ENCODE data around the gene BEST4.
"Not testable (repeated sequence)": the region's sequence is repeated elsewhere in the genome, so short reads cannot be mapped to it uniquely, and the experiment has no call there.

The BEST4 gene

DNA sequence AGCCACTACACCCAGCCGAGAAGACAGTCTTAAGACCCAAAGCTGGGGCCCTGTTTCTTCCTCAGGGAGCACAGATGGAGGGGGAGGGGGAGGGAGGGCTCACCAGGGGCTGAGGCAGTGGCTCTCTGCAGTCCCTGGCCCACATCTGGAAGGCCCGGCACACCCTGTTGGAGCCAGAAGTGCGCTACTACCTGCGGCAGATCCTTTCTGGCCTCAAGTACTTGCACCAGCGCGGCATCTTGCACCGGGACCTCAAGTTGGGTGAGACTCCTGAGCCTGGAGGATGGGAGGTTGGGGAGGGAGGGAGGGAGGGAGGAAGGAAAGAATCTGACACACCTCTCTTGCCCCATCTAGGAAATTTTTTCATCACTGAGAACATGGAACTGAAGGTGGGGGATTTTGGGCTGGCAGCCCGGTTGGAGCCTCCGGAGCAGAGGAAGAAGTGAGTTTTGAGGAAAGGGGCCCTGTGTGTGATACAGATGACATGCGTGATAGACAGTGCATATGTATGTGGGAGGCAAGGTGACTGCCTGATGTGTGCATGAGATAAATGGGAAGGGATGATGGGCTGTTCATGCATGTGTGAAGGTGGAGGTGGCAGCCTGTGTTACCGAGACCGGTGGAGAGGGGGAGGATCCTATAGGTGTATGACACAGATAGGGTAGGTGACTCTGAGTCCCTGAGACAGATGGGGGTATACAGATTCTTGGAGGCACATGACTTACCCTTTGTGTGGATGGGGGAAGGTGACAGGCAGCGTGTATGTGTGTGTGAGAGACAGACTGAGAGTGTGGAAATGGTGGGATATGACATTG is 13.7 kb upstream of the BEST4 start:
- no peak for DNase-seq (ENCODE audit: low read depth)

DNA sequence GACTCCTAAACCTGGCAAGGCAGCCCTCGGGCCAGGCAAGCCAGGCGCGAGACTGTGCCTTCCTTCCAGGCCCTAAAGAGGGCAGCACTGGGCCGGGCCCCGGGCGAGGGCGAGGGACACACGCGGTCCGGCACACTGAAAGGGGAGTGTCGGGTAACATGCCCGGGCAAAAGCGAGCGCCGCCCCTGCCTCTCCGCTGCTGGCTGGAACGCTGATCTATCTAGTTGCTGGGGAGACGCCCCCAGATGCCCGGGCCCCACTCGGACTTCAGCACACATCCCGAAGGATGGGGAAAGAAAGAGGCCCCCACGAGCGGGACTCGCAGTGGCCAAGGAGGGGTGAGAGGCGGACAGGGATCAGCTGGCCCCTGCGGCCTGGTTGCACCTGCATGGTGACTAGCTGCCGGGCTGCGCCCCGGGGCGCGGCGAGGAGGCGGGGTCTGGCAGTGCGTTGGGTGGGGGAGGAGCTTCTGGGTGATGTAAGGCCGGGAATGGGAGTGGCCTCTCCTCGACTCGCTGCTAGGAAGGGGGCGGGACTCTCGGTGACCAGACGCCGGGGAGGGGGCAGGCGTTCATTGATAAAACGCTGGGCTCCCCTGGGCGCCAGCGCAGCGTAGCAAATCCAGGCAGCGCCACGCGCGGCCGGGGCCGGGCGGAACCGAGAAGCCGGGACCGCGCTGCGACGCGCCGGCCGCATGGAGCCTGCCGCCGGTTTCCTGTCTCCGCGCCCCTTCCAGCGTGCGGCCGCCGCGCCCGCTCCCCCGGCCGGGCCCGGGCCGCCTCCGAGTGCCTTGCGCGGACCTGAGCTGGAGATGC is 12.0 kb upstream of the BEST4 start, which contains the start of gene PLK3:
Gene PLK3, plus strand, starts transcription at position 608 of the 815 bp plus-strand sequence. Its CDS starts 87 bp downstream, at position 695.
- peak; percentile 96 for DNase-seq (ENCODE audit: low read depth)

DNA sequence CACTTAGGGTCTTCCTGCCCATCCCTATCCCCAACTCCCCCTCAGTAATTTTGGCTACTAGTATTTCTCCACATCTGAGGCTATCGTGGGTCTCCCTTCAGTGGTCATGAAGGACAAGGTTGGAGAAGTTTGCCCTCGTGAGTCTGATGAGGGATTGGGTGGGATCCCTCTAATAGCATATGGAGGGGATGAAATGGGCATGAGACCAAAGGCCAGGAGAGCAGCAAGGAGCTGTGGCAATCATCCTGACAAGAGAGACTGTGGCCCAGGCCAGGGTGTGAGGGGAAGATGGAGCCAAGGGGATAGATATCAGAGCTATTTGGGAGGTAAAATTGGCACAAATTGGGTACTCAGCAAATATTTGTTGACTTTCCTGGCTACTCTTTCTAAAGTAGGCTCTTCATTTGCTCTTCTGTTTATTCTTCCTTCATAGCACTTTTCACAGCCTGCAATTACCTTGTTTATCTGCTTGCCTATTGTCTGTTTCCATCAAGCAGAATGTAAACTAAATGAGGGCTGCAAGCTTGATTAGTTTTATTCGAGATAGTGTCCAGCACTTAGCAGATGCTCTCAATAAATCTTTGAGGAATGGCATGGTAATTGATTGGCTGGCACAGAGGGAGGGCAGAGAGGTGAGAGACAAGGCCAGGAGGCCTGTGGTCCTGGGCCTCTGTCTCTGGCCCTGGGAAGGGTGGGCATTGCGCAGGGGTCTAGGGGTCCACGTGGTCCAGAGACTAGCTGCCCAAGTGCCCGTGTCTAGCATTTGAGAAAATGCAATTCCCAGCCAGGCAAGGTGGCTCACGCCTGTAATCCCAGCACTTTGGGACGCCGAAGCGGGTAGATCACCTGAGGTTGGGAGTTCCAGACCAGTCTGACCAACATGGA is 10.8 kb upstream of the BEST4 start:
- DNase-seq (ENCODE audit: low read depth): no peak

DNA sequence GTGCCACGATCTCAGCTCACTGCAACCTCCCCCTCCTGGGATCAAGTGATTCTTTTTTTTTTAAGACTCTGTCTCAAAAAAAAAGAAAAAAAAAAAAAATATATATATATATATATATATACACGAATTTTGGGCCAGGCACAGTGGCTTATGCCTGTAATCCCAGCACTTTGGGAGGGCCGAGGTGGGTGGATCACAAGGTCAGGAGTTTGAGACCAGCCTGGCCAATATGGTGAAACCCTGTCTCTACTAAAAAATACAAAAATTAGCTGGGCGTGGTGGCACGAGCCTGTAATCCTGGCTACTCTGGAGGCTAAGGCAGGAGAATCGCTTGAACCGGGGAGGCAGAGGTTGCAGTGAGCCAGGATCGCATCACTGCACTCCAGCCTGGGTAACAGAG is 9.9 kb upstream of the BEST4 start:
- DNase-seq (ENCODE audit: low read depth): not testable (repeated sequence)

DNA sequence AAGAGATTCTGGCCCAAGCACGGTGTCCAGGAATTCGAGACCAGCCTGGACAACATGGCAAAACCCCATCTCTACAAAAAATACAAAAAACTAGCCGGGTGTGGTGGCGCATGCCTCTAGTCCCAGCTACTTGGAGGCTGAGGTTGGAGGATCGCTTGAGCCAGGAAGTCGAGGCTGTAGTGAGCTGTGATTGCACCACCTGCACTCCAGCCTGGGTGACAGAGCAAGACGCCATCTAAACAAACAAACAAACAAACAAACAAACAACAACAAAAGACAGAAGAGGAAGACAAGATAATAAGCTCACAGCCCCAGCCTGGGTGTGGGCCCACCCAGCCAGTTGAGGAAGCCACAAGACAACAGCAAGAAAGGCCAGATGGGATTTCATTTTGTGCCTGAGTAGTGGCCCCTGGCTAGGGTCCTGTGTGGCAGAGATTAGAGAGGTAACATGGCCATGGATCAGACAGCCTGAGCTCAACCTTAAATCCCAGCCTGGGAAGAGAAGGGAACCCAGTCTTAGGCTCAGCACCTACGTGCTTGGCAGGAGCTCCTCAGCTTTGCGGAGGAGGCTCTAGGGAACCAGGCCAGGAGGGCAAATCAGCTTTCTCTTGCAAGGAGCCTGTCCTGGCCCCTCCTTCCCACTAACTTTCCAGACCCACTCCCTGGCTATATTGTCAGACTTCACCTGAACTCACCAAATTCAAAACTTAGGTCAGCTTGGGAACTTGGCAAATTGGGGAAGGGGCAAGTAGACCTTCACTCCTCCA is 4.9 kb upstream of the BEST4 start:
- no peak for DNase-seq (ENCODE audit: low read depth)

DNA sequence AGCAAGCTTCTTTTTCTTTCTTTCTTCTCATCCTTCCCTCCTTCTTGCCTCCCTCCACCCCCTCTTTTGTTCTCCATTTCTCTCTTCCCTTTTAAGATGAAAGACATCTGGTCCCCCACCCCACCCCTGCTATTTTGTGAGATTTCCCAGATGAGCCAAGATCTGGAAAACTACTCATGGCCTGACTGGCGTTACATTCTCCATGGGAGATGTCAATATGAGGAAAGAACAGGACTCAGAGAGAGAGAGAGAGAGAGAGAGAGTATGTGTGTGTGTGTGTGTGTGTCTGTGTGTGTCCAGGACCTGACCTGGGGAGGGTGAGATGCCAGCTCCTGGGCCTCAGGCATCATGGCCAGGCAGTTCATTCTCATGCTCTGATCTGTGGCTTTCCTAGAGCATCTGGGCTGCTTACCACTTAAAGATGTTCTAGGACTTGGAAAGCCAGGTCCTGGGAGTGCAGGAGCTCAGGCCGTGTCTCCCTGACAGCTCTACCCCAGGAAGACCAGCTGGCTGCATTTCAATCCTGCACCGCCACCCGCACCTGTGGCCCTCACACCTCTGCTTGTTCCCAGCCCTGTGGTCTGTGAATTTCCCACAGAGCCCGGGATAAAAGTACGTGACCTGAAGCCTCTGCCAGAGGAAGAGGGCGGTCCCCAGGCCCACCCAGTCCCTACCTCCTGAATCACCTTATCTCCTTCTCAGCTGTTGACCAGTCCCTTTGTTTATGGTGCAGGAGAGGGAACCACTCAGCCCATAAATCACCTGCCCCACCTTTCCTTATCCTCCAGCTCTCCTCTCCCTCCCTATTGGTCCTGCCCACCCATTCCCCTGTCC is 3.2 kb upstream of the BEST4 start:
- DNase-seq (ENCODE audit: low read depth): no peak

DNA sequence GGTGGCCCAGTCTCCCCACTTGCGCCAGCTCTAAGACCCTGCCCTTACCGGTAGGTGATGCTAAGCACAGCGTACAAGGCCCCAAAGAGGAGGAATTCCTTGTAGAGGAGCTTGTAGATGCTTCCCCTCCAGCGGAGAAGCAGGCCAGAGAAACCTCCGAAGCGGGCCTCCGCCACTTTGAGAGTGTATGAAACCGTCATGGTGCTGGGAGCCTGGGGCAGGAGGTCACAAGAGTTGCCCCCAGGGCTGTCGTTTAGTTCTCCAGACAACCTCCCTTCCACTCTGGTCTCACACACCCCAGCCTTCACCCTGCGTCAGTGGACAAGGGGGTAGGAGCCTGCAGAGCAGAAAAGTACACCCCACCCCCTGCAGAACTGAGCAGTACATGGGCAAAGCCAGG is 464 bp downstream of the BEST4 start:
- no peak for DNase-seq (ENCODE audit: low read depth)

DNA sequence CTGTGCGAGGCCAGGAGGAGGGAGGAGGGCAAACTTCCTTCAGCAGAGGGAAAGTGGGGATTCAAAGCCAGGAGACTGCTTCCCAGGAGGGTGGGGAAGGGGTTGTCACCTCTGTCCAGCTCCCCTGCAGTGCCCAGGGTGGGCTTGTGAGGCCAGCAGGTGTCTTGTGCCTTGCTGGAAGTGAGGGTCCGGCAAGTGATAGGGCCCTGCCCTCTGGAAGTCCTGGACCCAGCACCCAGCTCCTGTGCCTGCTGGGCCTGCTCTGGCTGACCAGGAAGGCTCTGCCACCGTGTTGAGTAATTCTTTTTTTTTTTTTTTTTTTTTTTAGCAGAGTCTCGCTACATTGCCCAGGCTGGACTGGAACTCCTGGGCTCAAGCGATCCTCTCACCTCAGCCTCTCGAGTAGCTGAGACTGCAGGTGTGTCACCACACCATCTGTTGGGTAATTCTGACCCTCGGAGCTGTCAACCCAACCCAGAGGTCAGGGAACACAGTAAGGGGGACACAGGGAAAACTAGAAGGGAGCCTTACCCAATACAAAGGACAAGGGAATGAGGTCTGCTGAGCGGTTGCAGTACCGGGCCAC is 1.0 kb downstream of the BEST4 start:
- no peak for DNase-seq (ENCODE audit: low read depth)

DNA sequence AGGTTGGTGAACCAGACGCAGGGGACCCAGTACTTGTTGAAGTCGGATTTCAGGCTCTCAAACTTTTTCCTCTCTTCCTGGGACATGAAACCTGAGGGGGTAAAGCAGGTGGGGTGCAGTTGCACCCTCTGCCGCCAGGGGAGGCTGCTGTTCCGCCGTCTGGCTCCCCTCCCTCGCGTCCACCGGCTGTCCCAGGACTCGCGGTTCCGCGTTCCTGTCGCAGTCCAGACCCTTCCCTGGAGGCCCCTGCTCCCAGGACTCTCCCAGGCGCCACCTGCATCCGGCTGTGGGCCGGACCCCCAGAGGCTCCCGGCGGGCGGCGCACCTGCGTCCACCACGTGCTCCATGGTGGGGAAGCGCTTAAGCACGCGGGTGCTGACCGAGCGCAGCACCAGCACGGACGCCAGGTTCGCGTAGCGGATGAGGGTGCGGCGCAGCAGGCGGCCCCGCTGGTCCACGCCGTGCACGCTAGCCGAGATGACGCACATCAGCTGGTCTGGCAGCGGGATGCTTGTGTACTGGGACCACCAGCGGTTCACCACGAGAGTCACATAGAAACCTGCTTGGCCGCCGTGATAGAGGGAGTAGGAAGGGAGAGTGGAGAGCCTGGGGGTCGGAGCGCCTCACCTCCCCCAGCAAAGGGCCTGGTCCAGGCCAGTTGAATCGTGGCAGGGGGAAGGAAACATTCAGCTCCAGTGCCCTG is 1.7 kb downstream of the BEST4 start:
- no peak for DNase-seq (ENCODE audit: low read depth)

DNA sequence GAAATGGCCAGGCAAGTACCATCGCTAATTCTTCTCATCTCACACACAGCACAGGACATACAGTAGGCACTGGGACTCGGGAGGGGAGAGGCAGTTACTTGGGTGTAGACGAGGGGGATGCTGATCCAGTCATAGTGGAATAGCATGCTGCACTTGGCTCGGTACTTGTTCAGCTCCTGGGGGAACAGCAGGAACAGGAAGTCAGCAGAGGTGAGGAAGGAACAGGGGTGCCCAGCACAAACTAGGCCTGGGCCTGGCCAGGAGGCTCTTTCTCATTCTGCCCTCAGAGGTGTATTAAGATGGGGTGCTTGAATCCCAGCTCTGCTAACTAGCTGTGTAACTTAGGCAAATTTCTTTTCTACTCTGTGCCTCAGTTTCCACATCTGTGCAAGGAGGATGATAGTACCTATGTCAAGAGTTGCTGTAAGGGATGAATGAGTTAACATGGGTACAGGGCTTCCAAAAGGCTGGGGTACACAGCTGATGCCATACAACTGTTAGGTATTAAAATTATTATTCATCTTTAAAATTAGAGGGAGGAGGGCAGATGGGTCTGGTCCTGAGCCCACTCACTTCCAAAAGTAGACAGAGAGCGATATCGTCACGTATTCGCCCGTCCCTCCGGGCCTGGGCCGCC is 2.4 kb downstream of the BEST4 start:
- DNase-seq (ENCODE audit: low read depth): no peak

DNA sequence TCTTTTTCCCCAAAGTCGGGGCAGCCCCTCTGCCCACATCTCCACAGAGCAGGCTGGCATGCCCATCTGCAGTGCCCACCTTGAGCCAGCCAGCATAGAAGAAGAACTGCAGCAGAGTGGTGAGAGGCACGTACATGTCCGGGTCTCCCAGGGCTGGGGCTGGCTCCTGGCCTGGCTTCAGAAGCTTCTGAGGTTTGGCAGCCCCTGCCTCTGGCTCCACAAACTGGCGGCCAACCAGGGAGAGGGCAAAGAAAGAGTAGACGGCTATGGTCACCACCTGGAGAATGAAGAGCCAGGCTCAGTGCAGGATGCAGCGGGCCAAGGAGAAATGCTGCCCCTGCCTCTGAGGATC is 3.0 kb downstream of the BEST4 start:
- DNase-seq (ENCODE audit: low read depth): no peak

DNA sequence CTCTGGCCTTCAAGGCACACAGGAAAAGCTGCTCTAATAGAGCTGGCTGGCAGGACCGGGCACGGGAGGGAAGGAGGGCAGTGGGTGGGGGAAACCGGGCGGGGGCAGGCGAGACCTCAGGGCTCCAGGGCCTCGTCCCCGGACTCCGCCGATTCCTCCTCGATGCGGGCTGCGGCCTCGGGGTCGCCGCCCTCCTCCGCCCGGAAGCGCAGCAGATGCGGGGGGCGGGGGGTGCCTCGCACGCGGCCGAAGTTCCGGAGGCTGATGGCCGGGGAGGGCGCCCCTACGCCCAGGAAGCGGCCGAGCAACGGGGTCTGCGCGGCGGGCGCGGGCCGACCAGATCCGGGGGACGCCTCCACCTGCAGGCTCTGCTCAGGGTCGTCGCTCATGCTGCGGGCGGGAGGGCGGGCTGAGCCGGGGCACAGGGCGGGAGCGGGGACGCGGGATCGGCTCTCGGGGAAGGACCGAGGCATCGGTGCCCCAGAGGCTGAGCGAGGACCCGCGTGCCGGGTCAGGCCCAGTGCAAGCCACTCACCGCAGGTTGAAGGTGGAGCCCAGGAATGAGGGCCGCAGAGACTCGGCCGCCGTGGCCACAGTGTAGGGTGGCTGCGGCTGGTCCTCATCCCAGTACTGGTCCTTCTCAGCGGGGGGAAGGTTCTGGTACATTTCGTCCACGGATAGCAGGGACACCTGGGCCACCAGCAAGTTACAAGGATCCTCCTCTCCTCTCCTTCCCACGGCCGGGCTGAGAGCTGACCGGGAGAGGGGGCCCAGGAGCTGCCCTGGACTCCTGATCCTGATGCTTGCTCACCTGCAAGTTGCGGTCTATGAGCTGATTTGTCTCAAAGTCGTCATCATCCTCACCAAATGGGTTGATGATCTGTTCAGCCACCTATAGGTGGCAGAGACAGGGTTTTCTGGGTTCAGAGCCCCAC is 3.6 kb downstream of the BEST4 start:
- no peak for DNase-seq (ENCODE audit: low read depth)

DNA sequence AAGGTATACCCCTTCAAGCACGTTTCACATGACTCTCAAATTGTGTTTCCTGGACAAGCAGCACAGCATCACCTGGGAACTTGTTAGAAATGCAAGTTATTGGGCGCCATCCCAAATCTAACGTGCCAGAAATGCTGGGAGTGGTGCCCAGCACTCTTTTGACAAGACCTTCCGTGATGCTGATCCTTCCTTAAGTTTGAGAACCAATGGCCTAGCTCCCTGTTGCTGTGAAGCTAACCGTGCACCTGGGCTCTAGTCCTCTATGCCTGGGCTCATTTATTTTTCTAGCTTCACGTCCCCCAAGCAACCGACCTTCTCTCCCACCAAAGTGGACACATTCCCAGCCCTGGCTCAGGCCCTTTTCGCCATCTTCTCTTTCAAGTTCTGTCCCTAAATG is 4.3 kb downstream of the BEST4 start:
- no peak for DNase-seq (ENCODE audit: low read depth)

DNA sequence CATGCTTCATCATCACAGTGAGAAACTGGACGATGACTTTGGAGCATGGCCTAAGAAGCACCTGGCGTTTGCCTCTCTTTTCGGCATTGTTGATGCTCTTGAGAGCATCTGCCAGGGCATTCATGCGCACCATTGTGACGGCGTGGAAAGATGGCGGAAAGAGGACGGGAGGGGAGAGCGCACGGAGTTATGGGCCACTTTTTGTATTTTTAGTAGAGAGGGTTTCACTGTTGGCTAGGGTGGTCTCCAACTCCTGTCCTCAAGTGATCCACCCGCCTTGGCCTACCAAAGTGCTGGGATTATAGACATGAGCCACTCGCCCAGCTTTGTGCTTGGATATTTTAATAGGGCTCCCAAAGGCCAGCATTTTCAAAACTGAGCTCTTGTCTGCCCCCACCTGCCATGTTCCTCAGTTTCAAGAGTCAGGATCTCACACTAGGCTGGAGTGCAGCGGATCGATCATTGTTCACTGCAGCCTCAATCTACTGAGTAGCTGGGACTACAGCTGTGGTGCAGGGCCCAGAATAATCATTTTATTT is 7.3 kb downstream of the BEST4 start:
- no peak for DNase-seq (ENCODE audit: low read depth)

DNA sequence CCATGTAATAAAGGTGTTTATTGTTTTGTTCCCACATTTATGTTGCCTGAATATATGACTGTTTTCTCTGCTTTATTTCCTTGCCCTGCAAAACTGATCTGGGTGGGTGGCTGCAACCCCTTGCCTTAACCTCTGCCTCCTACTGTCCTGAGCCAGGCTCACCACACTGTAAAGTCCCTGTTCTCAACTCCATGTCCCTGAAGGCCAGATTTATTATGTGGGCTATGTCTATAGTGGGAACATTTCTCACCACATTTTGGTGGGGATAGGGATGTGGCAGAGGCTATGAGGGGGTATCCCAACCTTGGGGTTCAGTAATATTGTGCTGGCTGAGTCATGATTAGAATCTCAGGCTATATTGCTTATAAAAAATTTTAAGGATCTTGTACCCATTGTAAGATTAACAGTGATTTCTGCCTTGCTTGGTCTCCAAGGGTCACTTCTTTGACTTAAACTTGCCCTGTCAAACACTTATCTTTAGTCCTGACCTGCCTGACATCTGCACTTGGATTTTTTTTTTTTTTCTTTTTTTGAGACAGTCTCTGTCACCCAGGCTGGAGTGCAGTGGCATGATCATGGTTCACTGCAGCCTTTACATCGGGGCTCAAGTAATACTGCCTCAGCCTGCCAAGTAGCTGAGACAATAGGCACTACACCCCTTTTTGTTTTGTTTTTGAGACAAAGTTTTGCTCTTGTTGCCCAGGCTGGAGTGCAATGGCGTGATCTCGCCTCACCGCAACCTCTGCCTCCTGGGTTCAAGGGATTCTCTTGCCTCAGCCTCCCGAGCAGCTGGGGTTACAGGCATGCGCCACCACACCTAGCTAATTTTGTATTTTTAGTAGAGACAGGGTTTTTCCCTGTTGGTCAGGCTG is 9.0 kb downstream of the BEST4 start:
- DNase-seq (ENCODE audit: low read depth): no peak

DNA sequence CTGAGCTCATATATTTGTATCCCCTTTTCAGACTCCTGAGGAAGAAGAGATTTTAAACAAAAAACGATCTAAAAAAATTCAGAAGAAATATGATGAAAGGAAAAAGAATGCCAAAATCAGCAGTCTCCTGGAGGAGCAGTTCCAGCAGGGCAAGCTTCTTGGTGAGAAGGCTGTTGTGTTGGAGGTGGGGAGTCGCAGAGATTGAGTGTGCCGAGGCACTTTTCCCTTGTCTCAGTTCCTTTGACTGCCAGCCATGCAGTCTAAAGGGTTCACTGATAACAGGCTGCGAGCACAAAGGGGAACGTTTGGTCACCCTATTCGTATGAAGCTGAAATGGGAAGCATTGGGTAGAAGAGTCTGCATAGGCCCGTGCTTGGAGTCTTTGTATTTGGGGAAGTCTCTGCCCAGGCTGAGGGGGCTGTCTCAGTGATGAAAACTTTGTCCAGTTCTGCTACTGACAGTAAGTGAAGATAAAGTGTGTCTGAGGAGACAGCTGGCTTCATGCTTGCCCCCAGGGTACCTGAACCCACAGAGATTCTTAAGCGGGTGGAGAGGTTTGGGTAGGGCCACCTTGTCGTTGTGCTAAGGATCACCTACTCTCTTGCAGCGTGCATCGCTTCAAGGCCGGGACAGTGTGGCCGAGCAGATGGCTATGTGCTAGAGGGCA is 9.9 kb downstream of the BEST4 start:
- no peak for DNase-seq (ENCODE audit: low read depth)

Data from HS-27A (cell line).